Ishikawa (cell line): ENCODE measurements around the gene IGLON5.
A peak's percentile ranks its signal among the peaks of the same experiment; 100 is the strongest.

Experiments
- CEBPB ChIP-seq: IDR thresholded peaks from 2 replicates; pipeline ENCODE4 v1.6.1; 2012
- CREB1 ChIP-seq: IDR thresholded peaks from 2 replicates; pipeline ENCODE4 v1.6.1; 2012; ENCODE audit warnings: low read depth
- EGR1 ChIP-seq: IDR thresholded peaks from 2 replicates; pipeline ENCODE4 v1.6.1; 2012
- EP300 ChIP-seq: IDR thresholded peaks from 2 replicates; pipeline ENCODE4 v1.6.1; 2012; ENCODE audit warnings: borderline replicate concordance
- FOXM1 ChIP-seq: IDR thresholded peaks from 2 replicates; pipeline ENCODE4 v1.6.1; 2012; ENCODE audit warnings: low read depth, borderline replicate concordance
- MAX ChIP-seq: IDR thresholded peaks from 2 replicates; pipeline ENCODE4 v1.6.1; 2012
- NFIC ChIP-seq: IDR thresholded peaks from 2 replicates; pipeline ENCODE4 v1.6.1; 2012
- RAD21 ChIP-seq: IDR thresholded peaks from 2 replicates; pipeline ENCODE4 v1.6.1; 2012; ENCODE audit warnings: low read depth
- REST ChIP-seq: IDR thresholded peaks from 2 replicates; pipeline ENCODE4 v1.6.1; 2012; ENCODE audit warnings: low read depth, mild to moderate bottlenecking
- TAF1 ChIP-seq: IDR thresholded peaks from 2 replicates; pipeline ENCODE4 v1.6.1; 2012; ENCODE audit warnings: low read depth, mild to moderate bottlenecking
- TCF12 ChIP-seq: IDR thresholded peaks from 2 replicates; pipeline ENCODE4 v1.6.1; 2012; ENCODE audit warnings: low read depth
- TEAD4 ChIP-seq: IDR thresholded peaks from 2 replicates; pipeline ENCODE4 v1.6.1; 2012
- YY1 ChIP-seq: IDR thresholded peaks from 2 replicates; pipeline ENCODE4 v1.6.1; 2012; ENCODE audit warnings: low read depth
- ZBTB7A ChIP-seq: IDR thresholded peaks from 2 replicates; pipeline ENCODE4 v1.6.1; 2012; ENCODE audit warnings: low read depth
- TF ChIP-seq, protein P1 (sequence below): IDR thresholded peaks from 2 replicates; pipeline ENCODE4 v1.6.1; 2012

The IGLON5 gene

DNA sequence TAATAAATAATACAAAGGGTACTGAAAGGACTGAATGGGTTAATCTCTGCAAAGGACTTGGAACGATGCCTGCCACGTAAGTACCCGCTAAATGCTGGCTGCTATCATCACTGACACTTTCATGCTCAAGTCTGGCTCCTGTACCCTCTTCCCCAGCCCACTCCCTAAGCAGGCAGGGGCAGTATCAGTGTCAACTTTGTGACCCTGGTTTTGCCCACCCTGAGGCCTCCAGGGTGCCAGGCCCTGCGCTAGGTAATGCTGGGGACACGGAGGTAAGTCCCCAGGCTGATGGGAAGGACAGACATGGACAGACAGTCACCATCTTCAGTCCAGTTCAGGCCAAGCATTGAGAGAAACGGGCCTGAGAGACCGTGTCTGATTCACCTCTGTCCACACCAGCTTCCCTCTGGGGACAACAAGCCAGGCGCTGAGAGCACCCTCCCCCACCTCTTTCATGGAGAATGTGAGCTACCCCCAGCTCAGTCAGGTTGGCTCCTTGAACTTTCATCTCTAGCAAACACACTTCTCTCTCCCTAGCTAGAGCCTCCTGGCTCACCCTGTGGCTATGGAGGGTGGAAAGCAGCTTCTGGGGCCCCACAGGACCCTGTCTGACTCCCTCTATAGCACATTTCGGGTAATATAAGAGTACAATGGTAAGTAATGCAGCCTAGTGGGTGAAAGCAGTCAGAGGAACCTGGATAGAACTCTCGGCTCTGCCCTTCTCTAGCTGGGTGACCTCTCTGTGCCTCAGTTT, 53.9 kb downstream of the IGLON5 start:
- TF ChIP-seq CEBPB = no peak
- TF ChIP-seq EGR1 = no peak
- TF ChIP-seq TAF1 = no peak
- no peak for TF ChIP-seq TCF12
- no peak for TF ChIP-seq CREB1
- TF ChIP-seq, protein P1, sequence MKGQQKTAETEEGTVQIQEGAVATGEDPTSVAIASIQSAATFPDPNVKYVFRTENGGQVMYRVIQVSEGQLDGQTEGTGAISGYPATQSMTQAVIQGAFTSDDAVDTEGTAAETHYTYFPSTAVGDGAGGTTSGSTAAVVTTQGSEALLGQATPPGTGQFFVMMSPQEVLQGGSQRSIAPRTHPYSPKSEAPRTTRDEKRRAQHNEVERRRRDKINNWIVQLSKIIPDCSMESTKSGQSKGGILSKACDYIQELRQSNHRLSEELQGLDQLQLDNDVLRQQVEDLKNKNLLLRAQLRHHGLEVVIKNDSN = no peak
- no peak for TF ChIP-seq EP300
- no peak for TF ChIP-seq NFIC
- no peak for TF ChIP-seq YY1
- TF ChIP-seq TEAD4 = no peak
- no peak for TF ChIP-seq MAX
- TF ChIP-seq ZBTB7A = no peak
- TF ChIP-seq RAD21 = no peak

- TF ChIP-seq TCF12 (no peak), TAF1 (peak; percentile 61; the same call in 1 of the 2 replicates), YY1 (peak; percentile 83), MAX (peak; percentile 72), REST (no peak), TEAD4 (no peak), CREB1 (no peak), EGR1 (no peak), NFIC (no peak), FOXM1 (no peak), CEBPB (no peak), ZBTB7A (peak; percentile 91), EP300 (no peak), RAD21 (no peak)
- TF ChIP-seq, protein P1 = no peak
These were observed 54.5 kb downstream of the IGLON5 start, which contains the start of gene ETFB for GRCh38 chr19:51365965-51366388. TSS of gene ETFB (minus strand) at chr19:51366388. CDS start at chr19:51366326, 62 bp downstream.

DNA sequence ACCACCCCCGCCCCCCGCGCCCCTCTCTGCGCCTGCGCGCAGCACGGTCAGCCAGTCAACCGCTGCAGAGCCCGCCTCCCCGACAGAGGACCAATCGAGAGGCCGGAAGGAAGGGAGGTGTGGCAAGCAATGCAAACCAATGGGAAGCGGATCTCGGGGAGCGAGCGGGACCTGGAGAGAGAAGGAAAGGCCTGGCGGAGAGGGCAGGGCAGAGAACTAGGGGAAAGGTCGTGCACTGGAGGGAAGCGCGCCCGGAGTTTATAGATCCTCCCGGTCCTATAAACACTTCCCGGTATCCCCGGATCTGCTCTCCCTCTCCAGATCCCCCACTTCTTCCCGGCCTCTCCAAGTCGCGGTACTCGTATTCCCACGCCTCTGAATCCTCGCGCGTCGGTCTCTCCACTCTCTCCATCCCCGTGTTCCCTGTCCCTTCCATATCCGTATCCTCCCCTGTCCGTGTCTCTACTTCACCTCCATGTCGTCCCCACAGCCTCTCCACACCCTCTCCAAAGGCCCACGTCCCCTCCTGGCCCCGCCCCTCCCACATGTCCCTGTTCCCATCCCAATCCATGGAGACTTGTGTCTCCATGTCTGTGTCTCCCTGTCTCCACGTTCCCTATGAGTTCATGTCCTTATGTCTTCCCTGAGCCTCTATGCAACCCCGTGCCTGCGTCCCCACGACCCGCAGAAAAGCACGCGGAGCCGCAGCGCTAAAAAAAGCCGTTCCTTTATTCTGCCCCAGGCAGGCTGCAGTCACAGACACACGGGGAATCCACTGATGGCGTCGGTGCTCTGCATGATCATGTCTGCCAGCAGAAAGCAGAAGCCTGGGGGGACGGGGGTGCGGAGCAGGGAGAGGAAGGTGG, 55.2 kb downstream of the IGLON5 start:
- TF ChIP-seq RAD21 = no peak
- no peak for TF ChIP-seq NFIC
- TF ChIP-seq ZBTB7A = no peak; the same call in 1 of the 2 replicates
- no peak for TF ChIP-seq YY1
- TF ChIP-seq, protein P1 = no peak
- TF ChIP-seq TCF12 = peak; percentile 24; the same call in 1 of the 2 replicates
- no peak for TF ChIP-seq EP300
- no peak for TF ChIP-seq TAF1
- peak; percentile 22 for TF ChIP-seq MAX
- no peak for TF ChIP-seq TEAD4

DNA sequence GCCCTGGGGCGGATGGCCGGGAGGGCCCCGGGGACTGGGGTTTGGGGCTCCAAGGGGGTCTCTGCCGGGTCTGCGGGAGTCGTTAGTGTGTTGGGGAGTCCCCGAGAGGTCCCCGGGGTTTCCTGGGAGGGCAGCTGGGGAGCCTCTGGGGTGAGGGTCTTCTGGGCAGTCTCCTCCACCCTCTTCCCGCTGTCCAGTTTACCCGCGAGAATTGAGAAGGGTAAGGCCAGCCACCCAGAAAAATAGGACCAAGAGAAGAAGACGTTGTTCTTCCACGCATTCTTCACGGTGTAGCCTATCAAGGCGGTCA, 55.8 kb downstream of the IGLON5 start:
- TF ChIP-seq CEBPB (no peak), ZBTB7A (peak; percentile 68; the same call in 1 of the 2 replicates)

GRCh38 chr19:51367565-51368365, 56.3 kb downstream of the IGLON5 start:
- TF ChIP-seq EGR1 (no peak), NFIC (no peak), MAX (peak; percentile 62), ZBTB7A (peak; percentile 12; the same call in 1 of the 2 replicates)
